Common myeloid progenitor, CD34-positive (primary cell): ENCODE measurements around the gene TMC3.
A peak's percentile ranks its signal among the peaks of the same experiment; 100 is the strongest.

ENCODE experiments used
- CTCF ChIA-PET: fragments of 350-600 bp; sonication (Branson Sonifier 250); formaldehyde crosslinking; loops from one replicate; lab custom pipeline; 2021; ENCODE audit warnings: antibody characterized with exemption; lab: Charles Lee
- POLR2A ChIA-PET: fragments of 350-600 bp; sonication (Branson Sonifier 250); formaldehyde crosslinking; loops from one replicate; lab custom pipeline; 2021; ENCODE audit warnings: antibody characterized with exemption; lab: Charles Lee
- DNase-seq, 3 donors: peaks; one replicate each; pipeline versions ENCODE4 v3.0.0 to v3.0.0-alpha.2; 2013
- H3K27ac ChIP-seq, 2 experiments: 1 replicate in 1 of 2; 2 replicates in 1 of 2; pipeline ENCODE4 v1.7.0; 2013; ENCODE audit warnings: inconsistent platforms in 2 of 2, low read length in 2 of 2, mild to moderate bottlenecking in 2 of 2, low read depth in 1 of 2, moderate library complexity in 1 of 2; ENCODE audit not compliant: severe bottlenecking in 2 of 2, insufficient read depth in 1 of 2, poor library complexity in 1 of 2
- H3K27me3 ChIP-seq, 5 experiments: replicated peaks in 2 of 5; 1 replicate in 3 of 5; 2 replicates in 2 of 5; pipeline versions ENCODE4 v1.6.1 to v1.7.0; 2013; ENCODE audit warnings: low read length in 4 of 5, mild to moderate bottlenecking in 2 of 5, moderate library complexity in 2 of 5, inconsistent platforms in 1 of 5; ENCODE audit not compliant: insufficient read depth in 5 of 5, control insufficient read depth in 4 of 5
- H3K36me3 ChIP-seq, 4 experiments: 1 replicate in 2 of 4; 2 replicates in 2 of 4; pipeline versions ENCODE4 v1.6.1 to v1.7.0; 2013; ENCODE audit warnings: low read length in 3 of 4, control low read depth in 1 of 4, mild to moderate bottlenecking in 1 of 4; ENCODE audit not compliant: control insufficient read depth in 4 of 4, insufficient read depth in 4 of 4
- H3K4me1 ChIP-seq, 4 experiments: 1 replicate in 3 of 4; 2 replicates in 1 of 4; pipeline versions ENCODE4 v1.6.1 to v1.7.1; 2013; ENCODE audit warnings: low read length in 3 of 4, mild to moderate bottlenecking in 3 of 4, control low read depth in 1 of 4, inconsistent platforms in 1 of 4, moderate library complexity in 1 of 4; ENCODE audit not compliant: control insufficient read depth in 4 of 4, insufficient read depth in 4 of 4; ENCODE audit errors: control extremely low read depth in 1 of 4
- H3K4me3 ChIP-seq, 7 experiments: 1 replicate in 4 of 7; 2 replicates in 3 of 7; pipeline versions ENCODE4 v1.5.1 to v1.7.0; 2013; ENCODE audit warnings: mild to moderate bottlenecking in 7 of 7, low read length in 6 of 7, moderate library complexity in 6 of 7, inconsistent platforms in 2 of 7, low read depth in 2 of 7, control low read depth in 1 of 7; ENCODE audit not compliant: insufficient read depth in 4 of 7, control insufficient read depth in 1 of 7; ENCODE audit errors: extremely low read depth in 1 of 7
- H3K9me3 ChIP-seq, 5 experiments: 1 replicate in 4 of 5; 2 replicates in 1 of 5; pipeline versions ENCODE4 v1.6.1 to v1.7.1; 2013; ENCODE audit warnings: low read length in 4 of 5, mild to moderate bottlenecking in 2 of 5, inconsistent platforms in 1 of 5, low read depth in 1 of 5, moderate library complexity in 1 of 5; ENCODE audit not compliant: control insufficient read depth in 4 of 5, insufficient read depth in 2 of 5; ENCODE audit errors: control extremely low read depth in 1 of 5
- WGBS: methylation state at CpG from one replicate; pipeline ENCODE4 v1.1.5; 2013; ENCODE audit not compliant: insufficient coverage; 5-methylcytosine and 5-hydroxymethylcytosine counted together

TMC3 gene

DNA sequence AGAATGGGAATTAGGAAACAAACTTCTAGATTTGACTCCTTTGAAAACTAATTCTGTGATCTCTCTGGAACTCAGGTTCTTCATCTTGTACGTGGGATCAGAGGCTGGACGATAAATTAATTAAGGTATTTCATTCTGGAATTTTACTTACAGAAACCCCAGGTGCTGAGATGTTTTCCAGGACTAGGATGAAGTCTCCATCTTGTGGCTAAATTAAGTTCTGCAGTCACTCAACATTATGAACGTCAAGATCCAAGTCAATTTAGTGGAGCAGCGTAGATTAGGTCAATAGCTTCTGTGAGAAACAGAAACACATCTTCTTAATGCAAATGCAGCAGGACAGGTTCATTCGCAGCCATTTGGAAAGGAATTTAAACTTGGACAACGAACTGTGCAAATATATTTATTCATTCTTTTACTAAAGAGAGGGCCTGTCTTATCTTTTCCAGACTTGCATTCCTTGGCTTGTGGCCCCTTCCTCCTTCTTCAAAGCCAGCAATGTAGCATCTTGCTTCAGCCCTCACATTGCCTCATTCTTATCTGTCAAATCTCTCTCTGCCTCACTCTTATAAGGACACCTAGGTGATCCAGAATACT is 26.7 kb upstream of the TMC3 start:
- Histone ChIP-seq H3K27ac (no peak overlapping the region), H3K27me3 (no peaks in the 10 kb centered on the region), H3K4me1 (no peaks in the 10 kb centered on the region), H3K9me3 (peaks cover 0 to 2% (median 0%) of the 10 kb centered on the region in 5 experiments), H3K4me3 (no peak overlapping the region), H3K36me3 (no peaks in the 10 kb centered on the region)
- WGBS: 43% methylated on average over 5 of the region's 6 CpGs
- CTCF ChIA-PET: interaction anchor here (1.0 to 8.2 kb wide), 15 partner anchors 9 to 795 kb away, joined by 3 to 162 read pairs (median 4); no protein-coding TSS in a partner anchor
- POLR2A ChIA-PET: no interaction called here
- DNase-seq: peak; percentile 61 to 73 (median 65)

DNA sequence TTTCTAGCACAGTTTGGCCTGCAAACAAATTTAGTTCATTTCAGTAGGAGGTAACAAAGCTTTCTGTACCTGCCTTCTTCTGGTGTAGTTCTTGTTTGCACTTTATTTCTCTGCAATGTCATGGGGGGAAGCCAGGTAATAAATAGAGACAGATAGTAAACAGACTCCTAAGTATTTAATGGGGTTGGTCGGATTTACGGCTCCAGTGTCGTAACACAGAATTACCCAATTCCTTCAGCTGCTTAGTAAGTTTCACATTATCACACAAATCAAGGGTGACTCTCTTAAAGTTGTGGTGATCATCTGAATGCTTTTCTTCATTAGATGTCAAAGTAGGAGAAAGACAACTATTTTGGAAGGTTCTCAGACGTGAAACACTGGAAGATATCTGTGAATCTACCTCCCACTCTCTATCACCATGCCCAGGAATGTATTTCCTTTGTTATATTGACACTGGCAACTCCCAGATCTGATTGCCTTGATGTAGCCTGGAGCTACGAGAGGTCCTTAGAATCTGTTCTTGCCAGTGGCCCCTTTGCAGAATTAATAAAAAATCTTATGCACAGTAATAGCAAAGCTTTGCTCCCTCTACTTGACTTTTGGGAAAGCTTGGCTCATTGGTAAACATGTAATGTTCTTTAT is 25.0 kb upstream of the TMC3 start:
- Histone ChIP-seq H3K27me3 (no peaks in the 10 kb centered on the region), H3K27ac (no peak overlapping the region), H3K9me3 (peaks cover 0 to 2% (median 0%) of the 10 kb centered on the region in 5 experiments), H3K4me3 (no peak overlapping the region), H3K4me1 (no peaks in the 10 kb centered on the region), H3K36me3 (no peaks in the 10 kb centered on the region)
- 100% methylated on average over 1 of the region's 5 CpGs for WGBS
- no peak for DNase-seq
- ChIA-PET POLR2A (no interaction called here), CTCF (interaction anchor here (0.9 to 8.2 kb wide), 7 partner anchors 9 to 136 kb away, joined by 3 to 162 read pairs (median 4); no protein-coding TSS in a partner anchor)

DNA sequence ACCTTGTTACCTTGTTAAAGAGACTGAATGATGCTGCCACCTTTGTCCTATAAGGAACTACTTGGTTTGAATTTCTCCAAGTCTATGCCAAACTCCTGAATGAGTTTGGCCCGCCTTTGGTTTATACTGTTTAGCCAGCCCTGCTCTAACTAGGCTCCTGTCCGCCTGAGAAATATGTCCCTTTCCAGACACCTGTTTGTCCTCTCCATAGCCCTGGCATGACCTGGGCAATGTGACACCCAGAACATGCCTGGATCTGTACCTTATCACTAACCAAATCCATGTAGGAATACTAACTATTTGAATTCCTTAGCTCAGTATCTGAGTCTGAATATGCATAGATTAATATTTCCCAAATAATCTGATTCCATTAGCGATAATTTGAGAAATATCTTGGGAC is 24.4 kb upstream of the TMC3 start:
- Histone ChIP-seq H3K9me3 (peaks cover 0 to 2% (median 0%) of the 10 kb centered on the region in 5 experiments), H3K4me3 (no peak overlapping the region), H3K36me3 (no peaks in the 10 kb centered on the region), H3K4me1 (no peaks in the 10 kb centered on the region), H3K27me3 (no peaks in the 10 kb centered on the region), H3K27ac (no peak overlapping the region)
- 100% methylated on average over 1 of the region's 3 CpGs for WGBS
- no peak for DNase-seq
- POLR2A ChIA-PET: no interaction called here
- CTCF ChIA-PET: interaction anchor here (0.9 to 8.2 kb wide), 3 partner anchors 10 to 127 kb away, joined by 3 to 162 read pairs (median 5); no protein-coding TSS in a partner anchor

- peaks cover 0 to 1% (median 0%) of the 10 kb centered on the region in 5 experiments for H3K9me3 ChIP-seq
- DNase-seq: no peak
- H3K27me3 ChIP-seq: no peaks in the 10 kb centered on the region
- H3K36me3 ChIP-seq: no peaks in the 10 kb centered on the region
- CTCF ChIA-PET: interaction anchor here (0.9 to 4.0 kb wide), 5 partner anchors 9 to 120 kb away, joined by 3 to 25 read pairs (median 4); no protein-coding TSS in a partner anchor
- H3K4me3 ChIP-seq: no peak overlapping the region
- H3K4me1 ChIP-seq: no peaks in the 10 kb centered on the region
- H3K27ac ChIP-seq: no peak overlapping the region
- POLR2A ChIA-PET: no interaction called here
Measured at GRCh38 chr15:81394603-81395002, 20.6 kb upstream of the TMC3 start.

- no peaks in the 10 kb centered on the region for H3K27me3 ChIP-seq
- WGBS: 100% methylated on average over 1 of the region's 2 CpGs
- no peaks in the 10 kb centered on the region for H3K36me3 ChIP-seq
- ChIA-PET POLR2A (interaction anchor here (0.7 kb wide), 1 partner anchor 684 kb away, joined by 3 read pairs; no protein-coding TSS in a partner anchor), CTCF (interaction anchor here (1.8 to 1.9 kb wide), 2 partner anchors 9 to 13 kb away, joined by 4 to 8 read pairs; no protein-coding TSS in a partner anchor)
- H3K9me3 ChIP-seq: peaks cover 0 to 1% (median 0%) of the 10 kb centered on the region in 5 experiments
- no peak overlapping the region for H3K4me3 ChIP-seq
- no peak for DNase-seq
- H3K4me1 ChIP-seq: peaks cover 0 to 6% (median 0%) of the 10 kb centered on the region in 4 experiments
- H3K27ac ChIP-seq: no peak overlapping the region
Measured at GRCh38 chr15:81391657-81392056, 17.6 kb upstream of the TMC3 start.

DNA sequence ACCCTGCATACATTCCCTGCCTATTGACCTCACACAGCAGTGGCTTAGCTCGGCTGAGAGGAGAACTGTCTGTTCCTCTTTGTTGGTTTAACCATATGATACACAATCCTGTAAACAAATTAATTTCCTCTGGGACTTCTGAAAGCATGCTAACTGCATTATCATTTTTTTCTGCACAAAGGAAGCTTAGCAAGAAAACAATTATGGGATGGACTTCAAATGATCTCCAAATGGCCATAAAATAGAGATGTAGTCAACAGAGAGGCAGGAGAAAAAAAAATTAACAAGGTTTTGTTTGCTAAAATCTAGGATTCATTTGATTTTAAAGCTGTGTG is 14.4 kb upstream of the TMC3 start:
- WGBS: 80% methylated on average over 1 of the region's 1 CpG
- H3K9me3 ChIP-seq: peaks cover 0 to 8% (median 2%) of the 10 kb centered on the region in 5 experiments
- H3K4me1 ChIP-seq: peaks cover 0 to 28% (median 13%) of the 10 kb centered on the region in 4 experiments
- ChIA-PET CTCF (interaction anchor here (0.6 to 2.4 kb wide), 6 partner anchors 10 to 557 kb away, joined by 3 to 9 read pairs (median 4); no protein-coding TSS in a partner anchor), POLR2A (no interaction called here)
- H3K27ac ChIP-seq: no peak overlapping the region
- DNase-seq: no peak
- H3K27me3 ChIP-seq: no peaks in the 10 kb centered on the region
- H3K4me3 ChIP-seq: no peak overlapping the region
- H3K36me3 ChIP-seq: no peaks in the 10 kb centered on the region
